ENCODE measurements around the gene SYCP1. TPM values are rescaled to one million over a fixed set of nuclear protein-coding genes. Genes with fewer than 3 reads are reported as not detected.

SYCP1 gene
- total RNA-seq, 4 donors from 2014 or later, result not detected

GRCh38 chr1:114831276-114831994 lies 23.2 kb upstream of the SYCP1 start:
- no peaks in the 10 kb centered on the region for H3K36me3 ChIP-seq
- TF ChIP-seq CTCF (IDR thresholded peaks at IDR 0.05) (no peak), POLR2A (IDR thresholded peaks at IDR 0.05) (no peak)
- intact Hi-C loops (cut with DNase I), result no loop called here
- no peaks in the 10 kb centered on the region for H3K27me3 ChIP-seq
- H3K4me3 ChIP-seq, result no peak overlapping the region
- no peaks in the 10 kb centered on the region for H3K4me1 ChIP-seq
- WGBS, 2 donors, result 77 to 89% methylated on average over 5 of the region's 5 CpGs
- DNase-seq, result no peak
- H3K27ac ChIP-seq, result no peak overlapping the region
- H3K9me3 ChIP-seq, result no peaks in the 10 kb centered on the region

- Histone ChIP-seq H3K27ac (no peak overlapping the region), H3K9me3 (no peaks in the 10 kb centered on the region), H3K36me3 (no peaks in the 10 kb centered on the region), H3K4me3 (no peak overlapping the region), H3K27me3 (no peaks in the 10 kb centered on the region), H3K4me1 (no peaks in the 10 kb centered on the region)
- no peak for DNase-seq
- intact Hi-C loops (cut with DNase I), result no loop called here
- TF ChIP-seq POLR2A (IDR thresholded peaks at IDR 0.05), result no peak
- TF ChIP-seq CTCF (IDR thresholded peaks at IDR 0.05), result no peak
- 76 to 77% methylated on average over 4 of the region's 4 CpGs for WGBS, 2 donors
Observed at GRCh38 chr1:114832057-114832456, 22.6 kb upstream of the SYCP1 start.

GRCh38 chr1:114833421-114833820 lies 21.2 kb upstream of the SYCP1 start:
- H3K4me3 ChIP-seq, result no peak overlapping the region
- H3K27me3 ChIP-seq, result no peaks in the 10 kb centered on the region
- no peaks in the 10 kb centered on the region for H3K9me3 ChIP-seq
- no peak overlapping the region for H3K27ac ChIP-seq
- no peaks in the 10 kb centered on the region for H3K36me3 ChIP-seq
- no peaks in the 10 kb centered on the region for H3K4me1 ChIP-seq
- intact Hi-C loops (cut with DNase I), result no loop called here
- 63 to 72% methylated on average over 4 of the region's 4 CpGs for WGBS, 2 donors
- TF ChIP-seq CTCF (IDR thresholded peaks at IDR 0.05) (no peak), POLR2A (IDR thresholded peaks at IDR 0.05) (no peak)
- no peak for DNase-seq

GRCh38 chr1:114844270-114844669 lies 10.4 kb upstream of the SYCP1 start:
- H3K4me1 ChIP-seq, result no peaks in the 10 kb centered on the region
- intact Hi-C loops (cut with DNase I), result no loop called here
- no peaks in the 10 kb centered on the region for H3K9me3 ChIP-seq
- 76 to 83% methylated on average over 5 of the region's 5 CpGs for WGBS, 2 donors
- TF ChIP-seq POLR2A (IDR thresholded peaks at IDR 0.05), result no peak
- no peak for TF ChIP-seq CTCF (IDR thresholded peaks at IDR 0.05)
- H3K4me3 ChIP-seq, result no peak overlapping the region
- H3K27ac ChIP-seq, result no peak overlapping the region
- H3K36me3 ChIP-seq, result no peaks in the 10 kb centered on the region
- H3K27me3 ChIP-seq, result peaks cover 0 to 15% (median 0%) of the 10 kb centered on the region in 4 donors
- no peak for DNase-seq

GRCh38 chr1:114853584-114853983 lies 1.1 kb upstream of the SYCP1 start:
- WGBS, 2 donors, result 90 to 93% methylated on average over 14 to 15 of the region's 15 CpGs
- Histone ChIP-seq H3K4me1 (peaks cover 0 to 8% (median 0%) of the 10 kb centered on the region in 3 donors), H3K27me3 (peaks cover 0 to 63% (median 2%) of the 10 kb centered on the region in 4 donors), H3K36me3 (no peaks in the 10 kb centered on the region), H3K4me3 (no peak overlapping the region), H3K27ac (no peak overlapping the region), H3K9me3 (no peaks in the 10 kb centered on the region)
- intact Hi-C loops (cut with DNase I), result no loop called here
- DNase-seq, result no peak
- no peak for TF ChIP-seq POLR2A (IDR thresholded peaks at IDR 0.05)
- no peak for TF ChIP-seq CTCF (IDR thresholded peaks at IDR 0.05)

Measured in esophagus squamous epithelium (tissue), 5 donors.